ENCODE results near the gene ARHGAP42. TPM values are rescaled to one million over a fixed set of nuclear protein-coding genes. Genes with fewer than 3 reads are reported as not detected.

ARHGAP42 gene
- total and polyA plus RNA-seq, 8 donors: 2.3 to 119 (median 39.3) TPM

DNA sequence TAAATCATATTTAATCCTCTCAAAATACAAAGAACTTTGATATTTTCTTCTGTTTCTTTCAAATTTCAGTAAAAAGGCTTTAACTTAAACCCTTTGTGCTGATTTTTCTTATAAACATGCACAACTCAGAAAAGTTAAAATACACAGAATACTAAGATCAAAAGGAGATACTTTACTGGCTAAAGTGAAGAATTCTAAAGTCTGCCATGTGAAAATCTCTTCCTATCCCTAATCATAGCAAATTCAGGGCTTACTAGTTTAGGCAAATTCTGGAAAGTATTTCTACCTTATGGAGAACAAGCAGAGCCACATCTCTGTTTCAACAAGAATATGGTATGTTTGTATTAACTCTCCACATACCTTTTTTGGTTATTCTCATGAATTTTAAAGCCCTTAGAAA lies 345.9 kb downstream of the ARHGAP42 start:
- no peaks in the 10 kb centered on the region for H3K9me3 ChIP-seq
- H3K4me3 ChIP-seq: no peak overlapping the region
- intact Hi-C loops (cut with DNase I; ENCODE audit: low total_unique reads): no loop called here
- no peaks in the 10 kb centered on the region for H3K27me3 ChIP-seq
- DNase-seq: no peak
- H3K27ac ChIP-seq: no peak overlapping the region
- H3K36me3 ChIP-seq: no peaks in the 10 kb centered on the region
- TF ChIP-seq POLR2A (IDR thresholded peaks at IDR 0.05) (no peak), POLR2AphosphoS5 (IDR thresholded peaks at IDR 0.05) (no peak), EP300 (IDR thresholded peaks at IDR 0.05) (no peak)
- TF ChIP-seq, protein P1, sequence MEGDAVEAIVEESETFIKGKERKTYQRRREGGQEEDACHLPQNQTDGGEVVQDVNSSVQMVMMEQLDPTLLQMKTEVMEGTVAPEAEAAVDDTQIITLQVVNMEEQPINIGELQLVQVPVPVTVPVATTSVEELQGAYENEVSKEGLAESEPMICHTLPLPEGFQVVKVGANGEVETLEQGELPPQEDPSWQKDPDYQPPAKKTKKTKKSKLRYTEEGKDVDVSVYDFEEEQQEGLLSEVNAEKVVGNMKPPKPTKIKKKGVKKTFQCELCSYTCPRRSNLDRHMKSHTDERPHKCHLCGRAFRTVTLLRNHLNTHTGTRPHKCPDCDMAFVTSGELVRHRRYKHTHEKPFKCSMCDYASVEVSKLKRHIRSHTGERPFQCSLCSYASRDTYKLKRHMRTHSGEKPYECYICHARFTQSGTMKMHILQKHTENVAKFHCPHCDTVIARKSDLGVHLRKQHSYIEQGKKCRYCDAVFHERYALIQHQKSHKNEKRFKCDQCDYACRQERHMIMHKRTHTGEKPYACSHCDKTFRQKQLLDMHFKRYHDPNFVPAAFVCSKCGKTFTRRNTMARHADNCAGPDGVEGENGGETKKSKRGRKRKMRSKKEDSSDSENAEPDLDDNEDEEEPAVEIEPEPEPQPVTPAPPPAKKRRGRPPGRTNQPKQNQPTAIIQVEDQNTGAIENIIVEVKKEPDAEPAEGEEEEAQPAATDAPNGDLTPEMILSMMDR (IDR thresholded peaks at IDR 0.05): no peak
- no peaks in the 10 kb centered on the region for H3K4me1 ChIP-seq

DNA sequence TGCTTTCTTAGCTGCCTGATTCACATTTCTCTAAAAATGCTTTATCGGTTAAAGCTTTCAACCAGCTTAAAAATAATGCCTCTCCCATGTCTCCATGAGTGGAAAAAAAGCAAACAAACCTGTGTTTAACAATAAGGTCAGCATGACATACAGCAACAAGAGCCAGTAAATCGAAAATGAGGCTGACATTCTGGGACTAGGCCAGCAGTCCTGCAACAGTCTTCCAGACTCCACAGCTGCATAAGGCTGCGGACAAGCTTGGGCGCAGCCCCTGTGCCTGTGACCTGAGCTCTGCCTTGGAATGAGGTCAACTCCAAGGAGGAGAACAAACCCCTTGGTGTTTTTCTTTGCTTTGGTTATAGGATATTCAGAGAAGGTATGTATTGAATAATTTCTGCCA lies 347.0 kb downstream of the ARHGAP42 start:
- Histone ChIP-seq H3K9me3 (no peaks in the 10 kb centered on the region), H3K4me1 (no peaks in the 10 kb centered on the region), H3K36me3 (no peaks in the 10 kb centered on the region), H3K4me3 (no peak overlapping the region), H3K27ac (no peak overlapping the region), H3K27me3 (no peaks in the 10 kb centered on the region)
- 24 to 49% (median 40%) methylated on average over 4 of the region's 4 CpGs for WGBS, 5 donors
- intact Hi-C loops (cut with DNase I; ENCODE audit: low total_unique reads): no loop called here
- TF ChIP-seq POLR2A (IDR thresholded peaks at IDR 0.05): no peak
- DNase-seq: peak; percentile 38 to 55

DNA sequence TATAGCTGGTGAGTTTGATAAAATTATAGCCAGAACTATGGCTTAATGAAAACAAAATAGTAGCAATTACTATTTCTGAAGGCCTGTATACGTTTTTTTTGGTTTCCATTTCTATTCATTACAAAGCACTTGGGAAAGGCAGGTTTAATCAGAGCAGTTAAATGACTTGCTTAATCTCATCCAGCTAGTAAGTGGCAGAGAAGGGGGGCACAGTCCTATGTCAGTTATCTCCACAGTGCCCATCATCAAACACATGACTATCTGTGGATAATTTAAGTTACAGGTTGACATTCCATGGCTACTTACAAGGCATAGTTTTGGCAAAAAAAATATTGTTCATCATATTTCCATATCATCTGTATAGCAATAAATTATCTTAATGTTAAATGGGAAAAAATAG lies 348.8 kb downstream of the ARHGAP42 start:
- TF ChIP-seq EP300 (IDR thresholded peaks at IDR 0.05): no peak
- TF ChIP-seq, protein P1 (IDR thresholded peaks at IDR 0.05): no peak
- no peak for TF ChIP-seq POLR2A (IDR thresholded peaks at IDR 0.05)
- no peak for TF ChIP-seq POLR2AphosphoS5 (IDR thresholded peaks at IDR 0.05)

More for the DNA sequence above, 348.8 kb downstream of the ARHGAP42 start:
- no peak overlapping the region for H3K4me3 ChIP-seq
- H3K27me3 ChIP-seq: no peaks in the 10 kb centered on the region
- H3K4me1 ChIP-seq: no peaks in the 10 kb centered on the region
- WGBS, 5 donors: 44 to 75% (median 60%) methylated on average over 1 of the region's 1 CpG
- intact Hi-C loops (cut with DNase I; ENCODE audit: low total_unique reads): no loop called here
- H3K9me3 ChIP-seq: no peaks in the 10 kb centered on the region
- H3K36me3 ChIP-seq: no peaks in the 10 kb centered on the region
- DNase-seq: no peak
- H3K27ac ChIP-seq: no peak overlapping the region

Small RNA genes lying within 50 kb of the gene (small RNA-seq; reads per million reads assigned to genes)
- 0 reads per million in 4 donors for gene RN7SL222P

All from stomach (tissue), 9 donors.